K562 treated with DMSO at 1 percent for 48 hours (cell line): ENCODE results near the gene BLTP2. TPM values are rescaled to one million over a fixed set of nuclear protein-coding genes. Genes with fewer than 3 reads are reported as not detected.

ENCODE experiments used
- total RNA-seq: library from RNA; unstranded; fragments of 300-600 nt; gene quantifications from 2 replicates; pipeline ENCODE4 v1.2.3, GENCODE V29; 2022; ENCODE audit warnings: low replicate concordance; ENCODE audit errors: extremely low read depth

BLTP2 gene
- 500 TPM in 1 of 2 replicates, not detected in the other for total RNA-seq

GRCh38 chr17:28644787-28645575 lies at the start of gene BLTP2:
TSS of gene BLTP2 (minus strand) at chr17:28645158. CDS start at chr17:28645056, 102 bp downstream.

GRCh38 chr17:28661635-28662526 lies 16.9 kb upstream of the BLTP2 start, which contains the start of the genes SDF2 and SUPT6H:
TSS of gene SDF2 (minus strand) at chr17:28661906. CDS start at chr17:28661876, 30 bp downstream.
TSS of gene SUPT6H (plus strand) at chr17:28662205. CDS start at chr17:28673402, 11,197 bp downstream.

GRCh38 chr17:28613931-28614381 lies 31.0 kb downstream of the BLTP2 start, which contains the start of gene RSKR:
TSS of gene RSKR (minus strand) at chr17:28614185. CDS start at chr17:28614161, 24 bp downstream.

GRCh38 chr17:28598799-28599310 lies 46.1 kb downstream of the BLTP2 start, which contains the start of gene SPAG5:
TSS of gene SPAG5 (minus strand) at chr17:28599025. CDS start at chr17:28598946, 79 bp downstream.

Other genes with a start within 250 kb of the BLTP2 start
- not detected in 2 replicates for gene SLC46A1, start 238.9 kb downstream of the BLTP2 start, total RNA-seq
- not detected in 2 replicates for gene SLC13A2, start 171.5 kb downstream of the BLTP2 start, total RNA-seq
- not detected in 2 replicates for gene FOXN1, start 138.8 kb downstream of the BLTP2 start, total RNA-seq
- not detected in 2 replicates for gene UNC119, start 92.5 kb downstream of the BLTP2 start, total RNA-seq
- gene PIGS, start 73.6 kb downstream of the BLTP2 start, total RNA-seq: not detected in 2 replicates
- not detected in 2 replicates for gene ALDOC, start 68.3 kb downstream of the BLTP2 start, total RNA-seq
- gene SPAG5, start 46.1 kb downstream of the BLTP2 start, total RNA-seq: not detected in 2 replicates
- gene RSKR, start 31.0 kb downstream of the BLTP2 start, total RNA-seq: not detected in 2 replicates
- not detected in 2 replicates for gene SDF2, start 16.7 kb upstream of the BLTP2 start, total RNA-seq
- not detected in 2 replicates for gene SUPT6H, start 17.0 kb upstream of the BLTP2 start, total RNA-seq
- gene PROCA1, start 66.7 kb upstream of the BLTP2 start, total RNA-seq: not detected in 2 replicates
- gene RAB34, start 72.7 kb upstream of the BLTP2 start, total RNA-seq: not detected in 2 replicates
- gene RPL23A, start 74.8 kb upstream of the BLTP2 start, total RNA-seq: 801 and 2,820 TPM in 2 replicates
- gene TLCD1, start 81.1 kb upstream of the BLTP2 start, total RNA-seq: not detected in 2 replicates
- gene NEK8, start 83.6 kb upstream of the BLTP2 start, total RNA-seq: not detected in 2 replicates
- 567 TPM in 1 of 2 replicates, not detected in the other for gene TRAF4, start 98.9 kb upstream of the BLTP2 start, total RNA-seq
- gene FAM222B, start 197.6 kb upstream of the BLTP2 start, total RNA-seq: not detected in 2 replicates
- not detected in 2 replicates for gene ERAL1, start 209.9 kb upstream of the BLTP2 start, total RNA-seq